ENCODE data around the gene UGT2B17.
"Not testable (repeated sequence)": the region's sequence is repeated elsewhere in the genome, so short reads cannot be mapped to it uniquely, and the experiment has no call there.

UGT2B17 gene

GRCh38 chr4:68576272-68577125 lies at the start of gene UGT2B17:
TSS of gene UGT2B17 (minus strand) at chr4:68576322. CDS start at chr4:68568484, 7,838 bp downstream.
- no peak for DNase-seq (ENCODE audit: low read depth in 3 of 3)

- not testable (repeated sequence) for DNase-seq (ENCODE audit: low read depth in 3 of 3)
Measured at GRCh38 chr4:68622731-68623130, 46.6 kb upstream of the UGT2B17 start.

- no peak for DNase-seq (ENCODE audit: low read depth in 3 of 3)
Measured at GRCh38 chr4:68617003-68617698, 41.0 kb upstream of the UGT2B17 start.

- no peak for DNase-seq (ENCODE audit: low read depth in 3 of 3)
Measured at GRCh38 chr4:68615699-68616422, 39.7 kb upstream of the UGT2B17 start.

- no peak for DNase-seq (ENCODE audit: low read depth in 3 of 3)
Measured at GRCh38 chr4:68613752-68614151, 37.6 kb upstream of the UGT2B17 start.

GRCh38 chr4:68606240-68606639 lies 30.1 kb upstream of the UGT2B17 start:
- no peak for DNase-seq (ENCODE audit: low read depth in 3 of 3)

- DNase-seq (ENCODE audit: low read depth in 3 of 3): no peak
Measured at GRCh38 chr4:68599150-68599549, 23.0 kb upstream of the UGT2B17 start.

GRCh38 chr4:68597482-68597881 lies 21.4 kb upstream of the UGT2B17 start:
- no peak for DNase-seq (ENCODE audit: low read depth in 3 of 3)

- DNase-seq (ENCODE audit: low read depth in 3 of 3): no peak
Measured at GRCh38 chr4:68594678-68595077, 18.6 kb upstream of the UGT2B17 start.

GRCh38 chr4:68593112-68593511 lies 17.0 kb upstream of the UGT2B17 start:
- DNase-seq (ENCODE audit: low read depth in 3 of 3): no peak

GRCh38 chr4:68592673-68593072 lies 16.6 kb upstream of the UGT2B17 start:
- DNase-seq (ENCODE audit: low read depth in 3 of 3): no peak

GRCh38 chr4:68591204-68591603 lies 15.1 kb upstream of the UGT2B17 start:
- no peak for DNase-seq (ENCODE audit: low read depth in 3 of 3)

GRCh38 chr4:68589790-68590189 lies 13.7 kb upstream of the UGT2B17 start:
- no peak for DNase-seq (ENCODE audit: low read depth in 3 of 3)

- no peak for DNase-seq (ENCODE audit: low read depth in 3 of 3)
Measured at GRCh38 chr4:68582339-68582717, 6.2 kb upstream of the UGT2B17 start.

GRCh38 chr4:68581383-68582338 lies 5.5 kb upstream of the UGT2B17 start:
- DNase-seq (ENCODE audit: low read depth in 3 of 3): no peak

GRCh38 chr4:68577590-68577989 lies 1.5 kb upstream of the UGT2B17 start:
- DNase-seq (ENCODE audit: low read depth in 3 of 3): no peak

- DNase-seq (ENCODE audit: low read depth in 3 of 3): not testable (repeated sequence)
Measured at GRCh38 chr4:68575636-68576035, 486 bp downstream of the UGT2B17 start.

- DNase-seq (ENCODE audit: low read depth in 3 of 3): no peak
Measured at GRCh38 chr4:68575081-68575480, 1.0 kb downstream of the UGT2B17 start.

GRCh38 chr4:68572653-68573170 lies 3.4 kb downstream of the UGT2B17 start:
- DNase-seq (ENCODE audit: low read depth in 3 of 3): no peak

- DNase-seq (ENCODE audit: low read depth in 3 of 3): no peak
Measured at GRCh38 chr4:68570122-68570507, 6.0 kb downstream of the UGT2B17 start.
